ENCODE data around the gene OR10A4. TPM values are rescaled to one million over a fixed set of nuclear protein-coding genes. Genes with fewer than 3 reads are reported as not detected.

Gene OR10A4
- total and polyA plus RNA-seq, 9 donors = not detected

GRCh38 chr11:6920702-6921101, 44.3 kb downstream of the OR10A4 start, which contains the start of gene OR2D3:
Gene OR2D3, plus strand, starts transcription at chr11:6921002. Its CDS starts 0 bp downstream, at chr11:6921002.
- Histone ChIP-seq H3K4me1 (ENCODE audit: insufficient read depth) (no peaks in the 10 kb centered on the region), H3K27me3 (no peaks in the 10 kb centered on the region), H3K27ac (no peak within 1 kb of the TSS), H3K36me3 (no peaks in the 10 kb centered on the region), H3K4me3 (no peak within 1 kb of the TSS), H3K9me3 (no peaks in the 10 kb centered on the region)
- no peak for DNase-seq
- TF ChIP-seq EP300 (IDR thresholded peaks at IDR 0.05) (no peak), POLR2A (IDR thresholded peaks at IDR 0.05) (no peak), CTCF (IDR thresholded peaks at IDR 0.05) (no peak)
- intact Hi-C loops (cut with DNase I) = no loop called here
- WGBS, 3 donors = 86 to 97% (median 88%) methylated on average over 1 of the region's 1 CpG

DNA sequence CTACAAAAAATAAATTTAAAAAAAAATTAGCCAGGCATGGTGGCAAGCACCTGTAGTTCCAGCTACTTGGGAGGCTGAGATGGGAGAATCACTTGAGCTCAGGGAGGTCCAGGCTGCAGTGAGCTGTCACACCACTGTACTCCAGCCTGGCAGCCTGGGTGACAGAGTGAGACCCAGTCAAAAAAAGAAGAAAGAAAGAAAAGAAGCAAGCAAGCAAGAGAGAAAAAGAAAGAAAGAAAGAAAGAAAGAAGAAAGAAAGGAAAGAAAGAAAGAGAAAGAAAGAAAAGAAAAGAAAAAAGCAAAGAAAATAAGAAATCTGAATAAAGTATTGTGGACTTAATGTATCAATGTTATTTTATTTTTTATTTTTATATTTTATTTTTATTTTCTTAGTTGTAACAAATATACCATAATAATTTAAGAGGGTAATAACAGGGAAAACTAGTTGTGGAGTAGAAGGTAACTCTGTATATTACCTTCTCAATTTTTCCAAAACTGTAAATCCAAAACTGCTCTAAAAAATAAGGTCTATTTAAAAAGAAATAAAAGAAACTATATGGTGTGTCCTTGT, 48.7 kb downstream of the OR10A4 start:
- no peak overlapping the region for H3K4me3 ChIP-seq
- H3K36me3 ChIP-seq = no peaks in the 10 kb centered on the region
- no peaks in the 10 kb centered on the region for H3K27me3 ChIP-seq
- intact Hi-C loops (cut with DNase I) = no loop called here
- no peaks in the 10 kb centered on the region for H3K9me3 ChIP-seq
- TF ChIP-seq CTCF (IDR thresholded peaks at IDR 0.05) (no peak), EP300 (IDR thresholded peaks at IDR 0.05) (no peak), POLR2A (IDR thresholded peaks at IDR 0.05) (no peak)
- H3K27ac ChIP-seq = no peak overlapping the region
- H3K4me1 ChIP-seq (ENCODE audit: insufficient read depth) = peaks cover 3% of the 10 kb centered on the region
- no peak for DNase-seq

DNA sequence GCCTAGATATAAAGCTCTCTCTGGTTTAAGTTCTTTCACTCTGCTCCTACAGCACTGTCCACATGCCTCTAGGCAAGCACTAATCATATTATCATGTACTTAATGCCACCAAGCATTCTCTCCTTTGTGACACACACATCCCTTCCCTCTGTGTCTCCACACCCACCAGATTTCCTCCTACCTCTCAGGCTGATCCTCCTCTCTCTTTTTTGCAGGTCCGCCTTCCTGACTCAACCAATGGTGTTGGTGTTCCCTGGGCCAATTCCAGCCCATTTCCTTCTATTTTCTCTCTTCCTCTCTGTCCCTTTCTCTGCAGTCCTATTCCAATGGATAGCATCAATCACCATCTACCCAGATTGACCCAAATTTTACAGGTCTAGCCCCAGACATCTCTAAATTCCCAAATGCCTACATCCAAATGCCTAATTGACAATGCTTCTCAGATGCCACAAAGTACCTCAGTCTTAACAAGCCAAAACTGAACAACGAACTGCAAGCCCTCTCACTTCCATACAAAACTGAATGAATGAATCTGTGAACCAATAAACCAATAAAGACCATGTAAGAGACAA, 49.3 kb downstream of the OR10A4 start:
- intact Hi-C loops (cut with DNase I) = no loop called here
- 40 to 52% (median 42%) methylated on average over 2 of the region's 2 CpGs for WGBS, 3 donors
- no peak overlapping the region for H3K27ac ChIP-seq
- peak overlapping the region; percentile 49 for H3K4me3 ChIP-seq
- no peaks in the 10 kb centered on the region for H3K36me3 ChIP-seq
- H3K27me3 ChIP-seq = no peaks in the 10 kb centered on the region
- TF ChIP-seq CTCF (IDR thresholded peaks at IDR 0.05) (no peak), EP300 (IDR thresholded peaks at IDR 0.05) (no peak), POLR2A (IDR thresholded peaks at IDR 0.05) (no peak)
- peaks cover 3% of the 10 kb centered on the region for H3K4me1 ChIP-seq (ENCODE audit: insufficient read depth)
- no peak for DNase-seq
- no peaks in the 10 kb centered on the region for H3K9me3 ChIP-seq

- H3K4me3 ChIP-seq = peak within 1 kb of the TSS; percentile 49
- 0 to 1% (median 1%) methylated on average over 59 to 61 of the region's 61 CpGs for WGBS, 3 donors
- no peaks in the 10 kb centered on the region for H3K9me3 ChIP-seq
- no peak for TF ChIP-seq EP300 (IDR thresholded peaks at IDR 0.05)
- no peak for TF ChIP-seq POLR2A (IDR thresholded peaks at IDR 0.05)
- no peak for TF ChIP-seq CTCF (IDR thresholded peaks at IDR 0.05)
- H3K4me1 ChIP-seq (ENCODE audit: insufficient read depth) = peaks cover 3% of the 10 kb centered on the region
- H3K27ac ChIP-seq = no peak within 1 kb of the TSS
- H3K36me3 ChIP-seq = no peaks in the 10 kb centered on the region
- peak; percentile 47 to 75 (median 67) for DNase-seq
- H3K27me3 ChIP-seq = no peaks in the 10 kb centered on the region
- intact Hi-C loops (cut with DNase I) = no loop called here
Observed at GRCh38 chr11:6926208-6927029, 50.0 kb downstream of the OR10A4 start, which contains the start of gene ZNF215. Gene ZNF215, plus strand, starts transcription at chr11:6926426. Its CDS starts 5,847 bp downstream, at chr11:6932273.

Measured in ovary (tissue), 9 donors.